PC-9 (cell line): ENCODE data around the gene DNAJC18. TPM values are rescaled to one million over a fixed set of nuclear protein-coding genes. Genes with fewer than 3 reads are reported as not detected.

Experiments used
- BruUV-seq: library from RNA; stranded (reverse); fragments of 400-500 nt; replicated peaks from 2 replicates; lab custom pipeline; 2021; lab: Mats Ljungman, UMichigan
- CTCF ChIA-PET: fragments of 300-600 bp; sonication (Branson Sonifier 250); formaldehyde crosslinking; loops from one replicate; lab custom pipeline; 2022; ENCODE audit warnings: antibody characterized with exemption; lab: Charles Lee
- POLR2A ChIA-PET: fragments of 300-600 bp; sonication (Branson Sonifier 250); formaldehyde crosslinking; loops from one replicate; lab custom pipeline; 2022; ENCODE audit warnings: antibody characterized with exemption; ENCODE audit not compliant: unreplicated experiment; lab: Charles Lee
- DNase-seq, 2 experiments: peaks; one replicate each; pipeline versions ENCODE4 v3.0.0 to v3.0.0-alpha.2; 2015 to 2022; ENCODE audit warnings: mixed read lengths in 1 of 2
- H2AFZ ChIP-seq: fragments of 200-600 bp; sonication (generic); 2 replicates; pipeline ENCODE4 v1.8.1; 2017; ENCODE audit warnings: antibody characterized with exemption
- H3F3A ChIP-seq: fragments of 200-600 bp; sonication (generic); 2 replicates; pipeline ENCODE4 v1.8.1; 2017; ENCODE audit warnings: antibody characterized with exemption, mild to moderate bottlenecking, low read depth; ENCODE audit not compliant: insufficient read depth
- H3K27ac ChIP-seq: fragments of 200-600 bp; sonication (generic); 2 replicates; pipeline ENCODE4 v1.6.1; 2016; ENCODE audit warnings: mixed run types
- H3K27me3 ChIP-seq: fragments of 200-600 bp; sonication (generic); 2 replicates; pipeline ENCODE4 v1.6.1; 2016; ENCODE audit warnings: low read depth, mixed run types; ENCODE audit not compliant: insufficient read depth
- H3K36me3 ChIP-seq: fragments of 200-600 bp; sonication (generic); 2 replicates; pipeline ENCODE4 v1.6.1; 2016; ENCODE audit warnings: low read depth, mixed run types
- H3K4me1 ChIP-seq: fragments of 200-600 bp; sonication (generic); replicated peaks from 2 replicates; pipeline ENCODE4 v1.6.1; 2016; ENCODE audit warnings: mixed run types; ENCODE audit not compliant: insufficient read depth
- H3K4me2 ChIP-seq: fragments of 200-600 bp; sonication (generic); 2 replicates; pipeline ENCODE4 v1.6.1; 2017; ENCODE audit warnings: mixed run types
- H3K4me3 ChIP-seq: fragments of 200-600 bp; sonication (generic); 2 replicates; pipeline ENCODE4 v1.6.1; 2016; ENCODE audit warnings: mixed run types
- H3K79me2 ChIP-seq: fragments of 200-600 bp; sonication (generic); 2 replicates; pipeline ENCODE4 v1.6.1; 2017; ENCODE audit warnings: low read depth, mixed run types
- H3K9me2 ChIP-seq: fragments of 200-600 bp; sonication (generic); 2 replicates; pipeline ENCODE4 v1.8.1; 2017; ENCODE audit warnings: mild to moderate bottlenecking; ENCODE audit not compliant: insufficient read depth
- H3K9me3 ChIP-seq: fragments of 200-600 bp; sonication (generic); 2 replicates; pipeline ENCODE4 v1.8.1; 2016; ENCODE audit warnings: low read depth; ENCODE audit not compliant: insufficient read depth
- H4K20me1 ChIP-seq: fragments of 200-600 bp; sonication (generic); 2 replicates; pipeline ENCODE4 v1.8.1; 2017; ENCODE audit not compliant: insufficient read depth
- CTCF ChIP-seq: fragments of 200-600 bp; sonication (generic); conservative IDR thresholded peaks from 2 replicates; pipeline ENCODE4 v1.6.1; 2017; ENCODE audit warnings: mixed run types, antibody characterized with exemption, mild to moderate bottlenecking, moderate library complexity
- EZH2 ChIP-seq: fragments of 200-600 bp; sonication (generic); IDR thresholded peaks from 2 replicates; pipeline ENCODE4 v1.8.0; 2017; ENCODE audit warnings: antibody characterized with exemption, low read depth
- intact Hi-C: fragments of 100-400 bp; cut with micrococcal nuclease; formaldehyde crosslinking; loops from one replicate; pipeline ENCODE4 v1.10.0; 2022; ENCODE audit not compliant: unreplicated experiment
- total RNA-seq: library from RNA; stranded (reverse); gene quantifications from 2 replicates; pipeline ENCODE4 v1.2.3, GENCODE V29; 2021

DNAJC18 gene
- total RNA-seq, 1 experiment from 2014 or later: 8.9 TPM

GRCh38 chr5:139392678-139393496 is 46.4 kb downstream of the DNAJC18 start:
- CTCF ChIA-PET: no interaction called here
- TSS peak; percentile 41 for BruUV-seq
- Histone ChIP-seq H3F3A (peaks cover 26% of the 10 kb centered on the region; the same call in 1 of the 2 replicates), H3K4me2 (peak overlapping the region; percentile 61), H3K36me3 (no peaks in the 10 kb centered on the region), H4K20me1 (no peaks in the 10 kb centered on the region), H3K4me1 (peaks cover 36% of the 10 kb centered on the region), H3K9me3 (no peaks in the 10 kb centered on the region), H3K27ac (no peak overlapping the region), H2AFZ (peak overlapping the region; percentile 69), H3K4me3 (peak overlapping the region; percentile 52; the same call in 1 of the 2 replicates), H3K9me2 (no peaks in the 10 kb centered on the region), H3K27me3 (no peaks in the 10 kb centered on the region), H3K79me2 (no peaks in the 10 kb centered on the region)
- intact Hi-C loops: loop anchor here (5.0 kb wide), 1 partner anchor 51 kb away; the partner anchor contains the start of gene PAIP2
- DNase-seq: peak in 1 of 2 experiments; percentile 52
- TF ChIP-seq CTCF: peak; percentile 40; the same call in 1 of the 2 replicates
- TF ChIP-seq EZH2: no peak
- POLR2A ChIA-PET: no interaction called here

- Histone ChIP-seq H3F3A (peaks cover 26% of the 10 kb centered on the region; the same call in 1 of the 2 replicates), H3K4me3 (no peak overlapping the region; the same call in 1 of the 2 replicates), H3K79me2 (no peaks in the 10 kb centered on the region), H3K4me1 (peaks cover 36% of the 10 kb centered on the region), H2AFZ (no peak overlapping the region), H3K9me3 (no peaks in the 10 kb centered on the region), H3K9me2 (no peaks in the 10 kb centered on the region), H3K27ac (no peak overlapping the region), H3K4me2 (no peak overlapping the region), H3K36me3 (no peaks in the 10 kb centered on the region), H4K20me1 (no peaks in the 10 kb centered on the region), H3K27me3 (no peaks in the 10 kb centered on the region)
- POLR2A ChIA-PET: no interaction called here
- DNase-seq: no peak
- no TSS peak for BruUV-seq
- intact Hi-C loops: loop anchor here (5.0 kb wide), 1 partner anchor 50 kb away; the partner anchor contains the start of gene PAIP2
- TF ChIP-seq CTCF (no peak), EZH2 (no peak)
- CTCF ChIA-PET: no interaction called here
Measured at GRCh38 chr5:139392324-139392677, 47.0 kb downstream of the DNAJC18 start.

- Histone ChIP-seq H3K4me2 (peak overlapping the region; percentile 69), H3K36me3 (no peaks in the 10 kb centered on the region), H4K20me1 (no peaks in the 10 kb centered on the region), H3K4me1 (peaks cover 36% of the 10 kb centered on the region), H3K9me3 (no peaks in the 10 kb centered on the region), H3K9me2 (no peaks in the 10 kb centered on the region), H3K27ac (peak overlapping the region; percentile 93), H3F3A (peaks cover 30% of the 10 kb centered on the region; the same call in 1 of the 2 replicates), H3K4me3 (peak overlapping the region; percentile 13; the same call in 1 of the 2 replicates), H3K79me2 (no peaks in the 10 kb centered on the region), H3K27me3 (no peaks in the 10 kb centered on the region), H2AFZ (no peak overlapping the region)
- intact Hi-C loops: loop anchor here (5.0 kb wide), 1 partner anchor 49 kb away; the partner anchor contains the start of gene PAIP2
- ChIA-PET CTCF (interaction anchor here (0.6 kb wide), 1 partner anchor 122 kb away, joined by 4 read pairs; no protein-coding TSS in a partner anchor), POLR2A (interaction anchor here (0.5 kb wide), 1 partner anchor 98 kb away, joined by 3 read pairs; the partner anchor contains the start of gene MATR3)
- no TSS peak for BruUV-seq
- TF ChIP-seq CTCF: no peak
- TF ChIP-seq EZH2: no peak
- DNase-seq: peak in 1 of 2 experiments; percentile 76
Measured at GRCh38 chr5:139391570-139392323, 47.6 kb downstream of the DNAJC18 start.
